OCI-LY3 (cell line): ENCODE data around the gene KRCC1.

Experiments
- H2AFZ ChIP-seq: fragments of 200-600, 300-600 bp; shearing (Covaris generic); 2 replicates; pipeline ENCODE4 v1.6.0; 2014; ENCODE audit warnings: antibody characterized with exemption, low read depth, low read length
- H3K27ac ChIP-seq: fragments of 200-600, 300-600 bp; sonication (generic); 2 replicates; pipeline ENCODE4 v1.5.1; 2014; ENCODE audit warnings: mild to moderate bottlenecking, low read length, moderate library complexity, mixed read lengths
- H3K27me3 ChIP-seq: fragments of 200-600, 300-600 bp; sonication (generic); 2 replicates; pipeline ENCODE4 v1.6.1; 2014; ENCODE audit warnings: low read depth, low read length, mixed read lengths
- H3K36me3 ChIP-seq: fragments of 200-600, 300-600 bp; sonication (generic); replicated peaks from 2 replicates; pipeline ENCODE3; 2014; ENCODE audit warnings: low read depth, low read length, mixed read lengths
- H3K4me1 ChIP-seq: fragments of 300-600, 200-600 bp; sonication (generic); 2 replicates; pipeline ENCODE4 v1.6.1; 2014; ENCODE audit warnings: low read length, mixed read lengths
- H3K4me2 ChIP-seq: fragments of 200-600, 300-600 bp; sonication (generic); 2 replicates; pipeline ENCODE4 v1.6.1; 2014; ENCODE audit warnings: low read length, mixed read lengths
- H3K4me3 ChIP-seq: fragments of 300-600, 200-600 bp; sonication (generic); 2 replicates; pipeline ENCODE4 v1.5.1; 2014; ENCODE audit warnings: antibody characterized with exemption, mild to moderate bottlenecking, low read length, moderate library complexity
- H3K79me2 ChIP-seq: fragments of 300-600, 200-600 bp; shearing (Covaris generic); 2 replicates; pipeline ENCODE4 v1.6.1; 2014; ENCODE audit warnings: mild to moderate bottlenecking, low read length, mixed read lengths
- H3K9ac ChIP-seq: fragments of 300-600, 200-600 bp; shearing (Covaris generic); 2 replicates; pipeline ENCODE4 v1.6.0; 2014; ENCODE audit warnings: mild to moderate bottlenecking, low read length, moderate library complexity
- H3K9me3 ChIP-seq: fragments of 200-600, 300-600 bp; shearing (Covaris generic); 2 replicates; pipeline ENCODE4 v1.6.1; 2014; ENCODE audit warnings: low read length, mixed read lengths; ENCODE audit not compliant: insufficient read depth
- H4K20me1 ChIP-seq: fragments of 200-600, 300-600 bp; sonication (generic); 2 replicates; pipeline ENCODE4 v1.6.1; 2016; ENCODE audit warnings: low read length, mixed read lengths; ENCODE audit not compliant: insufficient read depth
- CTCF ChIP-seq: fragments of 200-600, 300-600 bp; sonication (generic); IDR thresholded peaks from 2 replicates; pipeline ENCODE4 v1.5.1; 2014; ENCODE audit warnings: antibody characterized with exemption, low read length, low read depth
- EZH2phosphoT487 ChIP-seq: fragments of 200-600 bp; shearing (Covaris generic); IDR thresholded peaks from 2 replicates; pipeline ENCODE4 v1.6.1; 2018; ENCODE audit warnings: antibody characterized with exemption, mixed run types, low read depth

Gene KRCC1

GRCh38 chr2:88055371-88056128 is at the start of gene KRCC1:
Gene KRCC1, minus strand, starts transcription at chr2:88055783. Its CDS starts 27,220 bp downstream, at chr2:88028563.
- Histone ChIP-seq H2AFZ (peak within 1 kb of the TSS; percentile 81), H3K9me3 (no peaks in the 10 kb centered on the region), H3K4me3 (peak within 1 kb of the TSS; percentile 96), H3K79me2 (peaks cover 27% of the 10 kb centered on the region), H3K36me3 (peaks cover 19% of the 10 kb centered on the region), H3K4me2 (peak within 1 kb of the TSS; percentile 88), H4K20me1 (no peaks in the 10 kb centered on the region), H3K27ac (peak within 1 kb of the TSS; percentile 66), H3K27me3 (no peaks in the 10 kb centered on the region), H3K4me1 (peaks cover 24% of the 10 kb centered on the region), H3K9ac (peak within 1 kb of the TSS; percentile 99)
- no peak for TF ChIP-seq EZH2phosphoT487
- TF ChIP-seq CTCF, result no peak

- Histone ChIP-seq H4K20me1 (no peaks in the 10 kb centered on the region), H3K4me1 (no peaks in the 10 kb centered on the region), H2AFZ (no peak overlapping the region), H3K4me3 (no peak overlapping the region), H3K36me3 (no peaks in the 10 kb centered on the region), H3K9me3 (no peaks in the 10 kb centered on the region), H3K4me2 (no peak overlapping the region), H3K27me3 (peaks cover 7% of the 10 kb centered on the region; the same call in 1 of the 2 replicates), H3K27ac (no peak overlapping the region), H3K9ac (no peak overlapping the region), H3K79me2 (no peaks in the 10 kb centered on the region)
- TF ChIP-seq CTCF (no peak), EZH2phosphoT487 (no peak)
Measured at GRCh38 chr2:88100489-88100858, 44.9 kb upstream of the KRCC1 start.

- H3K27ac ChIP-seq, result no peak overlapping the region
- no peak overlapping the region for H3K9ac ChIP-seq
- H4K20me1 ChIP-seq, result no peaks in the 10 kb centered on the region
- no peaks in the 10 kb centered on the region for H3K79me2 ChIP-seq
- H2AFZ ChIP-seq, result no peak overlapping the region
- TF ChIP-seq CTCF, result no peak
- no peak for TF ChIP-seq EZH2phosphoT487
- H3K36me3 ChIP-seq, result no peaks in the 10 kb centered on the region
- no peak overlapping the region for H3K4me2 ChIP-seq
- H3K4me3 ChIP-seq, result no peak overlapping the region
- peaks cover 7% of the 10 kb centered on the region; the same call in 1 of the 2 replicates for H3K27me3 ChIP-seq
- H3K4me1 ChIP-seq, result no peaks in the 10 kb centered on the region
- H3K9me3 ChIP-seq, result no peaks in the 10 kb centered on the region
Measured at GRCh38 chr2:88099798-88100488, 44.4 kb upstream of the KRCC1 start.

- Histone ChIP-seq H3K4me1 (no peaks in the 10 kb centered on the region), H3K9ac (no peak overlapping the region), H3K27me3 (peaks cover 7% of the 10 kb centered on the region; the same call in 1 of the 2 replicates), H3K9me3 (no peaks in the 10 kb centered on the region), H3K79me2 (no peaks in the 10 kb centered on the region), H3K4me2 (no peak overlapping the region), H2AFZ (no peak overlapping the region), H3K4me3 (no peak overlapping the region), H4K20me1 (no peaks in the 10 kb centered on the region), H3K27ac (no peak overlapping the region), H3K36me3 (no peaks in the 10 kb centered on the region)
- TF ChIP-seq CTCF, result no peak
- no peak for TF ChIP-seq EZH2phosphoT487
Measured at GRCh38 chr2:88098558-88098900, 42.9 kb upstream of the KRCC1 start.
